HG02981 (cell line): Measurements from ENCODE around the gene FOXN3.

Experiments
- ATAC-seq: cut with Tn5 transposase; IDR thresholded peaks from one replicate; pipeline ENCODE4 v1.9.1; 2021; ENCODE audit warnings: mild to moderate bottlenecking, moderate library complexity; ENCODE audit not compliant: unreplicated experiment

Gene FOXN3

GRCh38 chr14:89384636-89385035 lies 32.4 kb downstream of the FOXN3 start:
- no peak for ATAC-seq

GRCh38 chr14:89384023-89384422 lies 33.0 kb downstream of the FOXN3 start:
- ATAC-seq: peak; percentile 92

- ATAC-seq: no peak
Observed at GRCh38 chr14:89382901-89383845, 33.9 kb downstream of the FOXN3 start.

- no peak for ATAC-seq
Observed at GRCh38 chr14:89382487-89382886, 34.5 kb downstream of the FOXN3 start.

- no peak for ATAC-seq
Observed at GRCh38 chr14:89379891-89380820, 36.9 kb downstream of the FOXN3 start.

- no peak for ATAC-seq
Observed at GRCh38 chr14:89379006-89379405, 38.0 kb downstream of the FOXN3 start.

GRCh38 chr14:89378119-89378518 lies 38.9 kb downstream of the FOXN3 start:
- peak; percentile 79 for ATAC-seq

- no peak for ATAC-seq
Observed at GRCh38 chr14:89377544-89377943, 39.5 kb downstream of the FOXN3 start.

- ATAC-seq: no peak
Observed at GRCh38 chr14:89374908-89375307, 42.1 kb downstream of the FOXN3 start.

GRCh38 chr14:89373185-89373584 lies 43.8 kb downstream of the FOXN3 start:
- ATAC-seq: no peak

- ATAC-seq: no peak
Observed at GRCh38 chr14:89372512-89372883, 44.5 kb downstream of the FOXN3 start.

- no peak for ATAC-seq
Observed at GRCh38 chr14:89371585-89372511, 45.2 kb downstream of the FOXN3 start.

GRCh38 chr14:89370781-89371180 lies 46.3 kb downstream of the FOXN3 start:
- no peak for ATAC-seq

- ATAC-seq: no peak
Observed at GRCh38 chr14:89370381-89370780, 46.7 kb downstream of the FOXN3 start.

- ATAC-seq: no peak
Observed at GRCh38 chr14:89369656-89370055, 47.4 kb downstream of the FOXN3 start.

GRCh38 chr14:89368490-89369477 lies 48.2 kb downstream of the FOXN3 start:
- ATAC-seq: no peak

- no peak for ATAC-seq
Observed at GRCh38 chr14:89367779-89368120, 49.3 kb downstream of the FOXN3 start.

GRCh38 chr14:89366864-89367778 lies 49.9 kb downstream of the FOXN3 start:
- ATAC-seq: no peak
